Measurements from ENCODE around the gene MAST3.

MAST3 gene

DNA sequence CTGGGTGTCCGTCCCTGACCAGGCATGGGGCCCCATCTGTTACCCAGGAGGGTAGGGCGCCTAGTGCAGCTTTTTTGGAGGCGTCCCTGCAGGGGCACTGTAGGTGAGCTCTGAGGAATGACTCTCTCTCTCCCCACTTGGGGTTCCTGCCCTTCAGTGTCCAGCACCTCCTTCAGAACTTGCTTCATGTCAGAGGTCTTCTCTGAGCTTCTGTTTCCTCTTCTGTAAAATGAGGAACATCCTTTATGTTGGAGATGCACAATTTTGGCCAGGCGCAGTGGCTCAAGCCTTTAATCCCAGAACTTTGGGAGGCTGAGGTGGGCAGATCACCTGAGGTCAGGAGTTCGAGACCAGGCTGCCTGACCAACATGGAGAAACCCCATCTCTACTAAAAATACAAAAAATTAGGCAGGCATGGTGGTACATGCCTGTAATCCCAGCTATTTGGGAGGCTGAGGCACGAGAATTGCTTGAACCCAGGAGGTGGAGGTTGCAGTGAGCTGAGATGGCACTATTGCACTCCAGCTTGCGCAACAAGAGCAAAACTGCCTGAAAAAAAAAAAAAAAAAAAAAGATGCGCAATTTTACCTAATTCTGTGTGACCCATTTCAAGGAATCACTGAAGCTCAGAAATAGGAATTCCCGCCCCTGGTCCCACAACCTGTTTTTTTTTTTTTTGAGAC is 40.2 kb downstream of the MAST3 start:
- no peak for TF ChIP-seq NFIC (IDR thresholded peaks at IDR 0.05)
- TF ChIP-seq TCF12 (IDR thresholded peaks at IDR 0.05; ENCODE audit: low read depth), result no peak
- no peak for TF ChIP-seq FOXM1 (IDR thresholded peaks at IDR 0.05; ENCODE audit: borderline replicate concordance, low read depth)
- TF ChIP-seq, protein P1, sequence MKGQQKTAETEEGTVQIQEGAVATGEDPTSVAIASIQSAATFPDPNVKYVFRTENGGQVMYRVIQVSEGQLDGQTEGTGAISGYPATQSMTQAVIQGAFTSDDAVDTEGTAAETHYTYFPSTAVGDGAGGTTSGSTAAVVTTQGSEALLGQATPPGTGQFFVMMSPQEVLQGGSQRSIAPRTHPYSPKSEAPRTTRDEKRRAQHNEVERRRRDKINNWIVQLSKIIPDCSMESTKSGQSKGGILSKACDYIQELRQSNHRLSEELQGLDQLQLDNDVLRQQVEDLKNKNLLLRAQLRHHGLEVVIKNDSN (IDR thresholded peaks at IDR 0.05), result no peak
- no peak for TF ChIP-seq EGR1 (IDR thresholded peaks at IDR 0.05)
- TF ChIP-seq TAF1 (IDR thresholded peaks at IDR 0.05; ENCODE audit: low read depth), result no peak
- no peak for TF ChIP-seq RAD21 (IDR thresholded peaks at IDR 0.05; ENCODE audit: low read depth)
- TF ChIP-seq YY1 (IDR thresholded peaks at IDR 0.05; ENCODE audit: low read depth), result no peak
- no peak for TF ChIP-seq EP300 (IDR thresholded peaks at IDR 0.05; ENCODE audit: borderline replicate concordance)
- TF ChIP-seq, protein P2, sequence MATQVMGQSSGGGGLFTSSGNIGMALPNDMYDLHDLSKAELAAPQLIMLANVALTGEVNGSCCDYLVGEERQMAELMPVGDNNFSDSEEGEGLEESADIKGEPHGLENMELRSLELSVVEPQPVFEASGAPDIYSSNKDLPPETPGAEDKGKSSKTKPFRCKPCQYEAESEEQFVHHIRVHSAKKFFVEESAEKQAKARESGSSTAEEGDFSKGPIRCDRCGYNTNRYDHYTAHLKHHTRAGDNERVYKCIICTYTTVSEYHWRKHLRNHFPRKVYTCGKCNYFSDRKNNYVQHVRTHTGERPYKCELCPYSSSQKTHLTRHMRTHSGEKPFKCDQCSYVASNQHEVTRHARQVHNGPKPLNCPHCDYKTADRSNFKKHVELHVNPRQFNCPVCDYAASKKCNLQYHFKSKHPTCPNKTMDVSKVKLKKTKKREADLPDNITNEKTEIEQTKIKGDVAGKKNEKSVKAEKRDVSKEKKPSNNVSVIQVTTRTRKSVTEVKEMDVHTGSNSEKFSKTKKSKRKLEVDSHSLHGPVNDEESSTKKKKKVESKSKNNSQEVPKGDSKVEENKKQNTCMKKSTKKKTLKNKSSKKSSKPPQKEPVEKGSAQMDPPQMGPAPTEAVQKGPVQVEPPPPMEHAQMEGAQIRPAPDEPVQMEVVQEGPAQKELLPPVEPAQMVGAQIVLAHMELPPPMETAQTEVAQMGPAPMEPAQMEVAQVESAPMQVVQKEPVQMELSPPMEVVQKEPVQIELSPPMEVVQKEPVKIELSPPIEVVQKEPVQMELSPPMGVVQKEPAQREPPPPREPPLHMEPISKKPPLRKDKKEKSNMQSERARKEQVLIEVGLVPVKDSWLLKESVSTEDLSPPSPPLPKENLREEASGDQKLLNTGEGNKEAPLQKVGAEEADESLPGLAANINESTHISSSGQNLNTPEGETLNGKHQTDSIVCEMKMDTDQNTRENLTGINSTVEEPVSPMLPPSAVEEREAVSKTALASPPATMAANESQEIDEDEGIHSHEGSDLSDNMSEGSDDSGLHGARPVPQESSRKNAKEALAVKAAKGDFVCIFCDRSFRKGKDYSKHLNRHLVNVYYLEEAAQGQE (IDR thresholded peaks at IDR 0.05; ENCODE audit: low read depth), result no peak
- no peak for TF ChIP-seq TEAD4 (IDR thresholded peaks at IDR 0.05)
- TF ChIP-seq CEBPB (IDR thresholded peaks at IDR 0.05), result no peak
- no peak for TF ChIP-seq CREB1 (IDR thresholded peaks at IDR 0.05; ENCODE audit: low read depth)
- TF ChIP-seq ZBTB7A (IDR thresholded peaks at IDR 0.05; ENCODE audit: low read depth), result no peak

DNA sequence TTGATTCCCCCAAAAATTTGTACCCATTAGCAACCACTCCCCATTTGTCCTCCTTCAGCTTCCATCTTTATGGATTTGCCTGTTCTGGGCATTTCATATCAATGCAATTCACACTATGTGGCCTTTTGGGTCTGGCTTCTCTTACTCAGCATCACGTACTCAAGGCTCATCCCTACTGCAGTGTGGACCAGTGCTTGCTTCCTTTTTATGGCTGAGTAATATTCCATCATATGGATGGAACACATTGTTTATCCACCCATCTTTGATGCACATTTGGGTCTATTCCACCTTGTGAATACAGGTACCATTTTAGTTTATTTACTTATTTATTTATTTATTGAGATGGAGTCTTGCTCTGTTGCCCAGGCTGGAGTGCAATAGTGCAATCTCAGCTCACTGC is 42.9 kb downstream of the MAST3 start:
- TF ChIP-seq, protein P3, sequence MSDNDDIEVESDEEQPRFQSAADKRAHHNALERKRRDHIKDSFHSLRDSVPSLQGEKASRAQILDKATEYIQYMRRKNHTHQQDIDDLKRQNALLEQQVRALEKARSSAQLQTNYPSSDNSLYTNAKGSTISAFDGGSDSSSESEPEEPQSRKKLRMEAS (IDR thresholded peaks at IDR 0.05), result no peak
- TF ChIP-seq, protein P1 (IDR thresholded peaks at IDR 0.05), result no peak
- TF ChIP-seq CREB1 (IDR thresholded peaks at IDR 0.05; ENCODE audit: low read depth), result no peak
- TF ChIP-seq YY1 (IDR thresholded peaks at IDR 0.05; ENCODE audit: low read depth), result no peak
- TF ChIP-seq TEAD4 (IDR thresholded peaks at IDR 0.05), result no peak
- no peak for TF ChIP-seq RAD21 (IDR thresholded peaks at IDR 0.05; ENCODE audit: low read depth)
- no peak for TF ChIP-seq NFIC (IDR thresholded peaks at IDR 0.05)
- TF ChIP-seq TCF12 (IDR thresholded peaks at IDR 0.05; ENCODE audit: low read depth), result no peak
- TF ChIP-seq, protein P2 (IDR thresholded peaks at IDR 0.05; ENCODE audit: low read depth), result no peak
- no peak for TF ChIP-seq EP300 (IDR thresholded peaks at IDR 0.05; ENCODE audit: borderline replicate concordance)
- TF ChIP-seq CEBPB (IDR thresholded peaks at IDR 0.05), result no peak
- no peak for TF ChIP-seq FOXM1 (IDR thresholded peaks at IDR 0.05; ENCODE audit: borderline replicate concordance, low read depth)
- no peak for TF ChIP-seq TAF1 (IDR thresholded peaks at IDR 0.05; ENCODE audit: low read depth)
- no peak for TF ChIP-seq EGR1 (IDR thresholded peaks at IDR 0.05)

DNA sequence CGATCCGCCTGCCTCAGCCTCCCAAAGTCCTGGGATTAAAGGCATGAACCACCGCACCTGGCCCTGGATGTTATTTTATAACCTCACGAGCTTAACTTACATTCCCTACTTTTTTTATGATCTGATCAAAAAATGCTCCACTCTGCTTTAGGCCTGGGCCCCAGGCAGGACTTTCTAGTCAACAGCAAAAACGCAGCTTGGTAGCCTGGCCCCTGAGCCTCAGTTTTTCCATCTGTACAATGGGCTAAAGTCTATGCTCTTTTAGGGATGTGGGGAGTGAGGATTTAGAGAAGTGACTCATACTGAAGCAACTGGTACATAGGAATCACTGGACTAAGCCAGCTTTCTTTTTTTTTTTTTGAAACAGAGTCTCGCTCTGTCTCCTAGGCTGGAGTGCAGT is 43.5 kb downstream of the MAST3 start:
- TF ChIP-seq, protein P1 (IDR thresholded peaks at IDR 0.05), result no peak
- TF ChIP-seq YY1 (IDR thresholded peaks at IDR 0.05; ENCODE audit: low read depth), result no peak
- TF ChIP-seq EP300 (IDR thresholded peaks at IDR 0.05; ENCODE audit: borderline replicate concordance), result no peak
- no peak for TF ChIP-seq EGR1 (IDR thresholded peaks at IDR 0.05)
- TF ChIP-seq ZBTB7A (IDR thresholded peaks at IDR 0.05; ENCODE audit: low read depth), result no peak
- no peak for TF ChIP-seq TCF12 (IDR thresholded peaks at IDR 0.05; ENCODE audit: low read depth)
- TF ChIP-seq CEBPB (IDR thresholded peaks at IDR 0.05), result no peak
- TF ChIP-seq NFIC (IDR thresholded peaks at IDR 0.05), result no peak
- TF ChIP-seq TEAD4 (IDR thresholded peaks at IDR 0.05), result no peak
- no peak for TF ChIP-seq RAD21 (IDR thresholded peaks at IDR 0.05; ENCODE audit: low read depth)
- TF ChIP-seq FOXM1 (IDR thresholded peaks at IDR 0.05; ENCODE audit: borderline replicate concordance, low read depth), result no peak
- TF ChIP-seq, protein P3 (IDR thresholded peaks at IDR 0.05), result no peak

DNA sequence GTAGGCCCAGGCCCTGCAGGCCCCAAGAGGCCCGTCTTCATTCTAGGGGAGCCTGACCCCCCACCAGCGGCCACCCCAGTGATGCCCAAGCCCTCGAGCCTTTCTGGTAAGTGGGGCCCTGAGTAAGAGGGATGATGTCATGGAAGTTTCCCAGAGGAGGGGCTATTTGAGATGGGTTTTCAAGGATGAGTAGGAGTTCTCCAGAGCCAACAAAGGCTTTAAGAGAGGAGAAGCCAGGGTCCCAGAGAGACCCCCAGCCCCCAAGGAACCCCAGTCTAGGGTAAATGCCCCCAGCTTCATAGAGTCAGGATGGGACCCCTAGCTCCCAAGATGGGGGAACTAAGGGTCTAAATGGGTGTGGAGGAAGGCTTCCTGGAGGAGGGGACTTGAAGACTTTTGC is 46.3 kb downstream of the MAST3 start:
- no peak for TF ChIP-seq EP300 (IDR thresholded peaks at IDR 0.05; ENCODE audit: borderline replicate concordance)
- TF ChIP-seq FOXM1 (IDR thresholded peaks at IDR 0.05; ENCODE audit: borderline replicate concordance, low read depth), result no peak
- no peak for TF ChIP-seq EGR1 (IDR thresholded peaks at IDR 0.05)
- TF ChIP-seq, protein P2 (IDR thresholded peaks at IDR 0.05; ENCODE audit: low read depth), result no peak
- TF ChIP-seq CREB1 (IDR thresholded peaks at IDR 0.05; ENCODE audit: low read depth), result no peak
- no peak for TF ChIP-seq YY1 (IDR thresholded peaks at IDR 0.05; ENCODE audit: low read depth)
